GM23248 (cell line): ENCODE results near the gene ADAMTS6.

Experiments used
- EZH2 ChIP-seq: fragments of 200-600 bp; sonication (generic); IDR thresholded peaks from 2 replicates; pipeline ENCODE4 v1.6.1; 2018; ENCODE audit warnings: antibody characterized with exemption, mild to moderate bottlenecking; ENCODE audit not compliant: insufficient read depth, poor library complexity, severe bottlenecking
- EZH2phosphoT487 ChIP-seq: fragments of 200-600 bp; sonication (generic); IDR thresholded peaks from 2 replicates; pipeline ENCODE4 v1.6.1; 2018; ENCODE audit warnings: antibody characterized with exemption, moderate library complexity, mild to moderate bottlenecking, low read depth; ENCODE audit not compliant: insufficient read depth

- TF ChIP-seq EZH2 = no peak
- TF ChIP-seq EZH2phosphoT487 = no peak
Measured at GRCh38 chr5:65113771-65114170, 367.9 kb downstream of the ADAMTS6 start.
